GM18858 (cell line): Measurements from ENCODE around the gene PPCS.

ENCODE experiments used
- ATAC-seq: cut with Tn5 transposase; IDR thresholded peaks from one replicate; pipeline ENCODE4 v1.9.1; 2021; ENCODE audit not compliant: unreplicated experiment

The PPCS gene

DNA sequence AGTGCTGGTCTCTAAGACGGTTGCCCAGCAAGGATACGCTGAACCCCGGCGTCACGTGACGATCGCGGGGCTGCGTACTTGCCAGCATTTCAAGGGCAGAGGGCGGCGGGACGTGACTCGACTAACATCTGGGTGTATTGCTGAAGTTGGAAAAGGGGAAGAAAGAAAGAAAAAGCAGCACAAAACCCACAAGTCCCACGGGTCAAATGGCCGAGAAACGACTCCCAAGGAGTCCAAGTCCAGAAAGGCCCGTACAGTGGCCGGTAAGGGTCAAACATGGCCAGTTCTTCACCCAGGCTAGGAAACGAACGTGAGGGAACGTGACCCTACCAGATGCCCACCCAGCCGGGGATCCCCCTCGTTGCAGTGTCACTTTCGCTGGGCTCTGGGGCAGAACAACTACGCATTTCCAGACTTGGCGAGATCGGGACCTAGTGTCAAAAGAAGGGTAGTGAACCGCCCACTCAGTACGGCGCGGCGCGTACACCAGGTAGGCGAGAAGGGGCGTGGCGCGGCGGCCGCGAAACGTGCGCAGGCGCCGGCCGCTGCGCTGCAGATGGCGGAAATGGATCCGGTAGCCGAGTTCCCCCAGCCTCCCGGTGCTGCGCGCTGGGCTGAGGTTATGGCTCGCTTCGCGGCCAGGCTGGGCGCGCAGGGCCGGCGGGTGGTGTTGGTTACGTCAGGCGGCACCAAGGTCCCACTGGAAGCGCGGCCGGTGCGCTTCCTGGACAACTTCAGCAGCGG, at the start of gene PPCS, which contains the start of gene ZMYND12:
PPCS (plus strand) TSS at position 534 of the 744 bp plus-strand sequence; CDS start at position 557, 23 bp downstream.
ZMYND12 (minus strand) TSS at position 13 of the 744 bp plus-strand sequence. CDS start 25 bp downstream, outside the sequence.
- ATAC-seq = peak; percentile 65

DNA sequence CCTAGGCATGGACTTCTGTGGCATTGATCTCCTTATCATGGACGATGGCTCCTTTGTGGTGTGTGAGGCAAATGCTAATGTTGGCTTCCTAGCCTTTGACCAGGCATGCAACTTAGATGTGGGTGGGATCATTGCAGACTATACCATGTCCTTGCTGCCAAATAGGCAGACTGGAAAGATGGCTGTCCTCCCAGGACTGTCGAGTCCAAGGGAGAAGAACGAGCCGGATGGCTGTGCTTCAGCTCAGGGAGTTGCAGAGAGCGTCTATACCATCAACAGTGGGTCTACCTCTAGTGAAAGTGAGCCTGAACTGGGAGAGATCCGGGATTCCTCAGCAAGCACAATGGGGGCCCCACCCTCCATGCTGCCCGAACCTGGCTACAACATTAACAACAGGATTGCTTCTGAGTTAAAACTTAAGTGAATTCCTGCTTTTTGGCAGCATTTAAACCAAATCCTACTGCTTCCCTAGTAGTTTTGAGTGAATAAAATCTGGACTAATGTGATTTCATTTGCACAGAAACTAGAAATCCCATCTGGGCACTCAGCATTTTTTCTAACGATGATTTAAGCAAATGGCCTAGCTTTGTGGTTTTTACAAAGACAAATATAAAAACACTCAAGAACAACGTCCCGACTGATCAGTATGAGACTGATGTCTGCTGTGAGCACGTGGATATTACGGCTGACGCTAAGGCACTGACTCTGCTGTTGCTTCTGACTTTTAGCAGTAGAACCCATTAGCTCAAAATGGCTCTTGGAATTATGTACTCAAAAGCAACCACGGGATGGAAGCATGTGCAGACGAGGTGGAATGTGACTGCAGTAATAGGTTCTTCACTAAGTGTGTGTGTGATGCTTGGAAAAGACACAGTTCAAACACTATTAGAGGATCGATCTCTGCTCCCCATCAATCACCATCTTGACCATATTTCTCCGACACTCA, 41.5 kb upstream of the PPCS start:
- no peak for ATAC-seq

DNA sequence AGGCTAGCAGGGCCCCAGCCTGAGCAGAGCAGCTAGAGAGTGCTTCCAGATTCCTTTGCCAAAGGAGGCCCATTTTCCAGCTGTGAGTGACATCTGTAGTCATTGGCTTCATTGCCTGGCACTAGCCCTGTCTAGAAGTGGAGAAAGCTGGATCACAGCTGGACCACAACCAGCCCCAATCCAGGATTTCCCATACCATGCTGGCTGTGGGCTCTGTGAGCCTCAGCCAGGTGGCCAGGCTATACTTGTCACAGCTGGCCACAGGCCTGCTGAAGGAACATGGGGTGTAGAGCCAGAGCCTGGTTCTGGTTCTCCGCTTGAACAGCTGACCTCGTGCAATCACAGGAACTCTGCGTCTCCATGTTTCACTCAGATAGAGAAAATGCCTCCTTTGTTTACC, 39.2 kb upstream of the PPCS start:
- no peak for ATAC-seq

DNA sequence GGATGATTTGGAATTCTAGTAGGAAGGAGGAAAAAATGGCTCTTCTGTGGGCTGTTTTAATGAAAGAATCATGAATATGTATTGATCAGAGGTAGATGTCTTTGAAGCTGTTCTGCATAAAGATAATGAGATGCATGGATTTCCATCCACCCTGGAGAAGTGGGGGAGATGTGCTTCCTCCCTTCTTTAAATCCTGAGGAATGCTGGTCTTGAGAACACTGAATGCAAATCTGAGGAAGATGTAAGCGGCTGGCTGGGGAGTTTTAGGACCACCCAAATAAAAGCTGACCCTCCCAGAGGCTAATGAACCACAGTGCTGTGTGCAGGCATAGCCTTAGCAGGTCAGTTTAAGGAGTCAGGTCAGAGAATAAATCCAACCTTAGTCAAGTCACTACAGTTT, 37.8 kb upstream of the PPCS start:
- ATAC-seq = no peak

DNA sequence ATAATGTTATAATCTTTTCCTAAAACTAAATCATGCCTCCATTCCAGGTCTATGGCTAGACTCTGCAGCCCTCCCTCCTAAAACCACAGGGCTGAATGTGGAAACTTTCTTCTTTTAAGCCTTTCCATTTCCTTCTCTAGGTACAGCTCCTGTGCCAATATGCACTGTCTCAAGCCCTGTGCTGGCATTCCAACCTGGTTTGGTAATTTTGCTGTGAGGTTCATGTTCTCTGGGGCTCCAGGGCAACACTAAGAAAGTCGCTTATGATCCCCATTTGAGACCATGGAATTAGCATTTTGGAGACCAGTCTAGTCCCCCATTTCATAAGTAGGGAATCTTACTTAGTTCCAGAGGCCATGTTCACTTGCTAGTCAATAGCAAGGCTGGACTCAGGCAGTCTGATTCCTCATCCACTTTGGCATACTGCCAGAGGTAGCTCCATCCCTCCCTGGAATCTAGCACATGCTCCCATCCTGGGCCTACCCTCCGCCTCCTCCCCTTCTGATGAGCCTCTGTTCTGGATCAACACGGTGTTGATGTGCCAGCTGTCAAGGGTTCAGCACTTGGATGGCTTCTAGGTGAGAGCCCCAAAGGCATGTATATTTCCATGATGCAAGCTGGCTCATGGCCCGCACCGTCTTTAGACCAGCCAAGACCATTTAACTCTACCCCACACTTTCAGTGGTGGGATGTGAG, 37.1 kb upstream of the PPCS start:
- ATAC-seq = no peak

DNA sequence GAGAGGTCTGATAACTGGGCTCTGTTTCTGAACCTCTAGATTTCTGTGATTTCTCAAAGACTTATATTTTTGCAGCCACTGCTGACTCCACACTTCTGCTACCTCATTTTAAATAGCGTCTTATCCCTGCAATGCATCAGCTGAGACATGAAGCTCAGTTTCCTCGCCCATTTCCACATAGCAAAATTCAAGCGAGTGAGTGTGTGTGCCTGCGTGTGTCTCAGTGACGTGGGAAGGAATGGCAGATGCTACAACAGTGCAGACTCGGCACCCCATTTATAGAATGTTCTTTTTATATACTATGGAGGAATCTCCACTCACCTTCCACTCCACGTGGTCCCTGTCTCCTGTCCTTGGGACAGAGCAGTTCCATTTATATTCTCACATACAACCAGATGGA, 36.2 kb upstream of the PPCS start:
- no peak for ATAC-seq

DNA sequence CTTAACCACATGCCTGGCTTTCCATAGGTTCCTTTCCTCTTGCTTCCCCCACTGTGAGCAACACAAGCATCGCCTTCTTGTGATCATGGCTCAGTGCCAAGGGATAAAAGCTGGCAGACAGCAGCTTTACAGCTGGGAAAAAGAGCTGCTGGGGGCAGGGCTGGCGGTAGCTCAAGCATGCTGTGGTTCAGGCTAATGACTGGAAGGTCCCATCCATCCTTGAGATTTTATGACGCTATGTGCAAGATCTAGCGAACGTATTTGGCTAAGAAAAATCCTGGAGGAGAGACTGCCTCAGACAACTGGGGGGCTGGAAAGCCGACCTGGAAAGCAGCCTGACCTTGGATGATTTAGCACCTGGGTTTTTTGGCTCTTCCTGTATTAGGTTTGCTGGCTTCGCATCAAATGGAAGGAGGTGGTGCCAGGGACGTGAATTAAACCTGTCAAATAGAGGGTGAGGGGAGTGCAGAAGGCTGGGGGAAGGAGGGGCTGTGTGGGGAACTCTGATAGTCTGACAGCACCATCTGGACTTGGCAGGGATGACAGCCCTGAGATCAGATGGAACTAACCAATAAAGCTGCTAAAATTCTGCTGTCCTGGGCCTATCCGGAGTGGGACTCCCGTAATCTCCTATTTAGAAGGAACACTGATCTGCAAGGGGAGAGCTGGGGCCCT, 35.3 kb upstream of the PPCS start:
- ATAC-seq = no peak

DNA sequence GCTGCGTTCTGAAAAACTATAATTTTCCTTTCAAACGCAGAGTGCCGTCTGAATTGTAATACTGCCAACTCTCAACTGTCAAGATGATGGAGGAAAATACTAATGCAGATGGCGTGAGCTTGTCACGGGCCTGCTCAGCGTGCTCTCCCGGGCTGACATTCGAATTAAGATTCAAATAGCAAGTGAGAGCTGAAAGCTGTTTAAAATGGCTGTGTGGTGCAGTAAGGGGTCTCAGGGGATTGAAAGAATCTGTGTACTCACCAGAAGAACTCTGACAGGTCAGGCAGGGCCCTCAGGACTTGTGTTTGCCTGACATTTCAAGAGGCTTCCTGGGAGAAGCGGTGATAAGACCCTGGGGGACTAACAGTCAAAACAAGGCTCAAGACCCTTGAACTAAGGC, 33.6 kb upstream of the PPCS start:
- no peak for ATAC-seq

DNA sequence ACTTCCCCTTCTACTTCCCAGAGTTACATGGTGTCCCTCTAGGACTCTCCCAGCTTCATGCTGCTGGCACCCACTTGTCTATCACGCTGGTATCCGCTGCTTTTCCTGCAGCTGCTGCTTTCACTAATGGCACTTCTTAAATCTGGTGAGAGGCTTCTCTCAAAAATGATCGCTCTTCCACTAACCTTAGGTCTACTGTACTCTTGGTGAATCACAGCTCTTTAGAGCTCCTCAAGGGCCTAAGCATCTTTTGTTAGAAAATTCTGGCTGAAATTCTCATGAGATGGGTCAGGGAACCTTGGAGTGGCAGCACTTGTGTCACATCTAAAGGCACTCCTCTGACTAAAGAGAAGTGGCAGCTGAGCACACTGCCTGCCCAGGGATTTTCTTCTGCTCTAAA, 32.7 kb upstream of the PPCS start:
- no peak for ATAC-seq

DNA sequence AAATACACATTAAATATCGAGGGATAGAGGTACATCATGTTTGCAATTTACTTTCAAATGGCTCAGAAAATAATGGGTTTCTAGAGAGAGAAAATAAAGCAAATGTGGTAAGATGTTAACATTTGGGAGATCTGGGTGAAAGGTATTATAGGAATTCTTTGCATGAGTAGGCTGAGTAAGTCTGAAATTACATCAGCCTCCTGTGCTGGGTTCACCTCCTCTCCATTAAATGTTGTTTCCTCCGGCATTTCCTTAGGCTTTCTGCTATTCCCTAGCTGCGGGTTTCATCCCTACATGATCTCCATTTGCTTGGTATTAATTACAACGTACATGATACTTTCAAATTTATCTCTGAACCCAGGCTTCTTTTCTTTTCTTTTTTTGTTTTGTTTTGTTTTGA, 32.1 kb upstream of the PPCS start:
- no peak for ATAC-seq

DNA sequence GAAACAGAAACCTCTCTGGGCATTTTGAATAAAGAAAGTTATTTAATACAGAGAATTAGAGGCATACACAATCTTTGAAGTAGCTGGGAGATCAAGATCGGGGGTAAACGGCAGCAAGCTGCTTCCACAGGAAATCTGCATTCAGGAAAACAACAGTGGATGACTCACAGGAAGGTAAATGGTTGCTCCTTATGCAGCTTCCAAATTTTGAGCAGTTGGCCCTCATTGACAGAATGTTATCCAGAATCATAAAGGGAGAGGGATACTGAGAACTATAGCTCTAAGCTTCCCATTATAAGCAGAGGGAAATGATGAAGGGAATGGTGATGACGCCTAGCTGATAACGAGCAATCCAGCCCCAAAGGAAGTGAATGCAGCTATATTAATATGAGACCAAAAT, 29.1 kb upstream of the PPCS start:
- ATAC-seq = no peak

DNA sequence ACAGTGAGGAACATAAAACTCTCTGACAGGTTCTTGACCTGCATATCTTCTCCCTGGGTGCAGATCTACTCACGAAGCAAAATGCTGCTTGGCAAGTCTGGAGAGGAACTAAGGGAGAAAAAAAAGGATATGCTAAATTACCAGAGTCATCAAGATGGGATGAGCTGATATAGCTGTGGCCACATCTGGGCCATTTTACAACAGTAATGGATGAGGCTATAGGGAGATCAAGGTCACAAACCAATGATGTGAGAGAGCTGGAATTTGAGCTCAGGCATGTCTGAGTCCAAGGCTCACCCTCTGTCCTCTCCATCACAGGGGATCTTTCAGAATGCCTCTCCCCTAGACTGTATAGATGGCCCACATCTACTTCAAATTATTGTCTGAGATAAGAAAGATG, 26.7 kb upstream of the PPCS start:
- no peak for ATAC-seq

DNA sequence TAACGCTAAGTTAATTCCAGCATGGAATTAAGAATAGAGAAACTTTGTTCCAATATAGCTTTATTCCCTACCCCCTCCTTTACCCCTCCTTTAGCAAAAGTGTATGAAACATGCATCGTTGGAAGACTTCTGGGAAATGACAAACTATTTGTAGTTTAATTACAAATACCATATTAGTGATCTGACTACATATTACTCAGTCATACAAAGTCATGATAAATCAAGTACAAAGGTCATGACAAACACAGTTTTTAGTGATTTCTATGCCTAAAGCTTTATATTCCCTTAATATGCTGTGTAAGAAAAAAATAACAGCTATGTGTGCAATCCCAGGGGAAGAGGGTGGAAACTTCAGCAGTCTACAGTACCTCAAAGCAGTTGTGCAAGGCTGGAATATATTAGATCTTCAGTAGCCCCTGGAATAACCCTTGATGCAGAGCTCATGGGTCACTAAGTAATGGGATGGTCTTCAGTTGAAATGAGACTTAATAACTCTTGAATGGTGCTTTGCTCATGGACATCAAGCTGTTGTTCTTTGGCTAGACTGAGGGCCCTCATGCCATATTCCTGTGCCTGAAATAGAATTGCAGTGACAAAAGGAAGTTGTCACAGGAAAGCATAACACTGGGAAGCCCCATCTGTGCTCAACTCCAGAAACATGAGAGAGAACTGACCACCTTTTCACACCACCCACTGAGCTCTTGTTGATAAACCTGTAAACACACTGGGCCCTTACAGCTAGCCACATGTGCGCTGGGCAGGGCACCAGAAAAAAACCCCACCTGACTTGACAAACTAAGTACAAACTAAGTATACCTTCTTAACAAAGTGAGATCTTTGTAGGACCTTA, 25.8 kb upstream of the PPCS start:
- no peak for ATAC-seq

DNA sequence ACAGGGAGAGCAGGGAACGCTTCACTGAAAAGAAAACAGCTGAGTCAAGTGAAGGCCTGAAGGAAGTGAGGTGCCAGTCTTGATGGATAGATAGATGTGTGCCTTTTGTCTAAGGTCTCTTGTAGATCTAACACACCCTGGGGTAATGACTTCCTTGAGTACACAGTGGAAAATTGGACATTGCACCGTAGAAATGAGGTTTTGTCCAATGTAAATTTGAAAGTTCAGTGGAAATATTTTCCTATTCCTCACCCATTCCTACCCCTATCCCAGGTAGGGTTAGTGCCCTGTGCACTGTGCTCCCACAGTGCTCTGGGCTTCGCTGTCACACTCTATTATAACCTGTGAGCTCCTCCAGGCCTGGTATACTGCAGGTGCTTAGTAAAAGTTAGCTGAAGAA, 24.8 kb upstream of the PPCS start:
- no peak for ATAC-seq

DNA sequence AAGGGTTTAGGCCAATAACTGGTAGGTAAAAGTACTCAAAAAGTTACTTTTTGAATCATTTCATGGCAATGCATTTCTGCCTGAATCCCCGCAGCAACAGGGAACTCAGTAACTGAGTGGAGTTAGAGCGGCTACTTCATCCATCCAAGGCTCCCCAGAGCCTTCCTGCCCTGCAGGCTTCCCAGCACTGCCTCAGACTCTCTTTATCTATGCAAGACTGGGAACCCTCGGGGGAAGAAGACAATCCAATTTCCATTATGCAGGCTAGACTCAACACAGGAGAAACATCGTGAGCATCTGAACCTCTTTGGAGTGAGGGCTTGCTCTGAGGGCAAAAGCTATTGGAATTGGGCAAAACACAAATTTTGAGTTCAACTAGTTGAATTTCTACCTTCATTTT, 23.6 kb upstream of the PPCS start:
- no peak for ATAC-seq

DNA sequence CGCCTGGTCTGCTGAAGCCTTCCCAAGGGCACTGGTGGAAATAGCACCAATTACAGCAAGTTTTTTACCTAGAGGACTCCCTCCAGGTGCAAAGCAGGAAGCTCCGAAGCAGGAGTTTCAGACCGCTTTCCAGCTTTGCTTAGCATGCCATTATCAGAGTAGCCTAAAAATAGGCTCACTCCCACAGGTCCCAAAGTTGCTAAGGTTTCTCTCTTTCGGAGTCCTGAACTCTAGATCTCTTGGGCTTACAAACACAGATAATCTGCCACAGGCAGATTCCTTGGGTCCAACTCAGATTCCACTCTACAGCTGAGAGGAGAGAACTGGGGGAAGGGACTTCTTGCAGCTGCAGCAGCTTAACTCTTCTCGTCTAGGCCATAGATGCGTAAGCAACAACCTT, 23.0 kb upstream of the PPCS start:
- no peak for ATAC-seq

DNA sequence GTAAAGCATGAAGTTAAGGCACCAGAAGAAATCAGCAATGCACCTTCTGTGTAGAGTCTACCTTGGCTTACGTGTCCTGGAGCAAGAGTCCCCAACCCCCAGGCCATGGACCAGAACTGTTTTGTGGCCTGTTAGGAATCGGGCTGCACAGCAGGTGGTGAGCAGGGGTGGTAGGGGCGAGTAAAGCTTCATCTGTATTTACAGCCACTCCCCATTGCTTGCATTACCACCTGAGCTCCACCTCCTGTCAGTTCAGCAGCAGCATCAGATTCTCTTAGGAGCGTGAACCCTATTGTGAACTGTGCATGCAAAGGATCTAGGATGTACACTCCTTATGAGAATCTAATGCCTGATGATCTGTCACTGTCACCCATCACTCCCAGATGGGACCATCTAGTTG, 22.0 kb upstream of the PPCS start:
- no peak for ATAC-seq

DNA sequence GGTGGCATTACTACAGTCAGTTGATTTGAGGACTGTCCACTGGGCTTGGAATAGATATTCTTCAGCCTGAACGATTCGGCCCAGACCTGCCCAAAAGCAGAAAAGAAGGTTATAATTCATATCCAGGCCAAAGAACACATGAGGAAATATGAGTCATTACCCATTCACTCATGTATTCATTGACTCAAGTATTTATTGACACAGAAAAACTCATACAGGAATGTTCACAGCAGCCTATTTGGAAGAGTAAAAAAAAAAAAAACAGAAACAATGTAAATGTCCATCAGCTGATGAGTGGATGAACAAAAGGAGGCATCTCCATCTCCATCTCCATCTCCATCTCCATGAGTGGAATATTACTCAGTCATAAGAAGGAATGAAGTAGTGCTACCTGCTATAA, 16.4 kb upstream of the PPCS start:
- ATAC-seq = no peak

DNA sequence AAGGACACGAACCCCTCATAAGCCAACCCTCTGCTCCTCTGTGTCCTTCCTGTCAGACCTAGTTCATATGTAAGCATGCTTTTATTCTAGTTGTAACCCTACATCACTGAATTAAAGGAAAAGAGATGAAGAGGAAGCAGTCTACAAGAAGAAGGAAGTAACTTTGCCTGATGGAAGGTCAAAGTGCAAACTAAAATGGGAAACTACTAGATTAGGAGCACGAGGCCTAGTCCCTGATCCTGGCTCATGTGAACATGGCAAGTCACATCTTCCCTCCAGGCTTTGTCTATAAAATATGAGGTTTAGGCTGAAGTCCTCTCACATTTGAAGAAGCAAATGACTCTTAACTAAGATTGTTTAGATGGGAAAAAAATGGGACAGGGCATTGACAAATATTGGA, 13.7 kb upstream of the PPCS start:
- no peak for ATAC-seq

DNA sequence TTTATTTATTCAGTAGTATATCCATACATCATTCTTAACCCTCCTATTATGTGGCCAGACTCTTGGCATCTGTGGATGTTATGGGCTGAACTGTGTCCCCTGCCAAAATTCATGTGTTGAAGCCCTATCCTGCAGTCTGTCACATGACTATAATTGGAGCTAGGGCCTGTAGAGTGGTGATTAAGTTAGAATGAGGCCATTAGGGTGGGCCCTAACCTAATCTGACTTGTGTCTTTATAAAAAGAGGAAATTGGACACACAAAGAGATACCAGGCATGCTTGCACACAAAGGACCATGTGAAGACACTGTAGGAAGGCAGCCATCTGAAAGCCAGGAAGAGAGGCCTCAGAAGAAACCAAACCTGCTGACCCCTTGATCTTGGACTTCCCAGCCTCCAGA, 7.1 kb upstream of the PPCS start:
- ATAC-seq = no peak
